Measurements from ENCODE around the gene TUBA1A.

- TF ChIP-seq POLR2AphosphoS5 (IDR thresholded peaks at IDR 0.05; ENCODE audit: low read depth, low read length): no peak
- TF ChIP-seq, protein P1, sequence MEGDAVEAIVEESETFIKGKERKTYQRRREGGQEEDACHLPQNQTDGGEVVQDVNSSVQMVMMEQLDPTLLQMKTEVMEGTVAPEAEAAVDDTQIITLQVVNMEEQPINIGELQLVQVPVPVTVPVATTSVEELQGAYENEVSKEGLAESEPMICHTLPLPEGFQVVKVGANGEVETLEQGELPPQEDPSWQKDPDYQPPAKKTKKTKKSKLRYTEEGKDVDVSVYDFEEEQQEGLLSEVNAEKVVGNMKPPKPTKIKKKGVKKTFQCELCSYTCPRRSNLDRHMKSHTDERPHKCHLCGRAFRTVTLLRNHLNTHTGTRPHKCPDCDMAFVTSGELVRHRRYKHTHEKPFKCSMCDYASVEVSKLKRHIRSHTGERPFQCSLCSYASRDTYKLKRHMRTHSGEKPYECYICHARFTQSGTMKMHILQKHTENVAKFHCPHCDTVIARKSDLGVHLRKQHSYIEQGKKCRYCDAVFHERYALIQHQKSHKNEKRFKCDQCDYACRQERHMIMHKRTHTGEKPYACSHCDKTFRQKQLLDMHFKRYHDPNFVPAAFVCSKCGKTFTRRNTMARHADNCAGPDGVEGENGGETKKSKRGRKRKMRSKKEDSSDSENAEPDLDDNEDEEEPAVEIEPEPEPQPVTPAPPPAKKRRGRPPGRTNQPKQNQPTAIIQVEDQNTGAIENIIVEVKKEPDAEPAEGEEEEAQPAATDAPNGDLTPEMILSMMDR (IDR thresholded peaks at IDR 0.05 in 2 of 3, conservative IDR thresholded peaks at IDR 0.05 in 1 of 3; ENCODE audit: borderline replicate concordance in 1 of 3, insufficient read depth in 1 of 3, low read depth in 2 of 3, low read length in 2 of 3): no peak
- no peak for TF ChIP-seq YY1 (IDR thresholded peaks at IDR 0.05; ENCODE audit: extremely low read depth, insufficient replicate concordance, low read depth, low read length)
- no peak for TF ChIP-seq REST (IDR thresholded peaks at IDR 0.05; ENCODE audit: low read depth)
- TF ChIP-seq ZNF274 (IDR thresholded peaks at IDR 0.05; ENCODE audit: low read depth, low read length): no peak
- no peak for TF ChIP-seq MAX (IDR thresholded peaks at IDR 0.05)
- TF ChIP-seq ELF1 (IDR thresholded peaks at IDR 0.05; ENCODE audit: borderline replicate concordance, low read depth): no peak
- no peak for TF ChIP-seq SP1 (IDR thresholded peaks at IDR 0.05; ENCODE audit: low read depth)
- no peak for TF ChIP-seq POLR2A (IDR thresholded peaks at IDR 0.05; ENCODE audit: borderline replicate concordance, extremely low read depth, insufficient read depth, insufficient read length)
- no peak for TF ChIP-seq ZFX (IDR thresholded peaks at IDR 0.05)
- TF ChIP-seq EZH2 (IDR thresholded peaks at IDR 0.05): no peak
- no peak for TF ChIP-seq RAD21 (IDR thresholded peaks at IDR 0.05; ENCODE audit: low read depth)
Measured at GRCh38 chr12:49227713-49228112, 38.8 kb upstream of the TUBA1A start.

Measured in HCT116 (cell line).